Prostate gland (tissue), 2 donors: Measurements from ENCODE around the gene GALNT16.
A peak's percentile ranks its signal among the peaks of the same experiment; 100 is the strongest.

ENCODE experiments used
- CTCF ChIP-seq, 4 experiments: fragments of 200-600 bp in 2 of 4; fragments of 450-650 bp in 2 of 4; sonication (generic) in 2 of 4; IDR thresholded peaks; 1 replicate in 3 of 4; 2 replicates in 1 of 4; pipeline ENCODE4 v1.5.1; 2016 to 2019; ENCODE audit warnings: antibody characterized with exemption in 4 of 4, mild to moderate bottlenecking in 2 of 4, moderate library complexity in 2 of 4
- POLR2A ChIP-seq: fragments of 450-650 bp; IDR thresholded peaks from one replicate; pipeline ENCODE4 v1.6.1; 2016; ENCODE audit warnings: antibody characterized with exemption, mild to moderate bottlenecking
- POLR2AphosphoS5 ChIP-seq: sonication (generic); formaldehyde crosslinking; IDR thresholded peaks from one replicate; pipeline ENCODE4 v1.6.1; 2017; ENCODE audit warnings: antibody characterized with exemption

- TF ChIP-seq CTCF (IDR thresholded peaks at IDR 0.05) (no peak), POLR2A (no peak), POLR2AphosphoS5 (peak; percentile 40)
These were observed 75.4 kb downstream of the GALNT16 start for GRCh38 chr14:69335371-69335771.
